SHP77 treated with DMSO at 0.1 percent for 48 hours (cell line): ENCODE data around the gene PRKCZ.
"Not testable (repeated sequence)": the region's sequence is repeated elsewhere in the genome, so short reads cannot be mapped to it uniquely, and the experiment has no call there.

Source experiments
- DNase-seq: peaks from one replicate; lab custom pipeline; 2025; lab: John Stamatoyannopoulos, UW

Gene PRKCZ

DNA sequence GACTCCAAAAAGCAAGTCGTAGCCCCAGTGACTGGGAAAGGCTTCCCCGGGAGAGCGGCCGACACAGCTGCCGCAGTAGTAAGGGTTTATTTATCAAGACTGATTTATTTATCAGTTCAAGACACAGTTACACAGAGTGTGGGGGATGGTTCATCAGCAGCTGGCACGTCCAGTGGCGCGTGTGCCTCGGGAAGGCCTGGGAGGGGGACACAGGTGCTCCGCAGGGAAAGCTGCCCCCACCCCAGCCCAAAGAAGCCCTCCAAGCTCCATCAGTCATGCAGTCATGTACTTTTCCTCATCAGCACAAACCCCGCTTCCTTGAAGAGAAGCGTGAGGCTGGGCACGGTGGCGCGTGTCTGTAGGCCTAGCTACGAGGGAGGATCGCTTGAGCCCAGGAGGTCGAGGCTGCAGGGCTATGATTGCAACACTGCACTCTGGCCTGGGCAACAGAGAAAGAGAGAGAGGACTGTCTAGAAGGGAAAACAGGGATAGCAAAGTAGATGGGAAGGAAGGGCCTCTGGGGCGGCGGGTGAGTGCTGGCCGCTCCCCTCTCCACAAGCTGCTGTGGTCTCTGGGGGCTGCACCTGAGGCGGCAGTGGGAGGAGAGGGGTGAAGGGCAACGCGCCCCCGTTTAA, 53.2 kb downstream of the PRKCZ start:
- DNase-seq = peak; percentile 17

DNA sequence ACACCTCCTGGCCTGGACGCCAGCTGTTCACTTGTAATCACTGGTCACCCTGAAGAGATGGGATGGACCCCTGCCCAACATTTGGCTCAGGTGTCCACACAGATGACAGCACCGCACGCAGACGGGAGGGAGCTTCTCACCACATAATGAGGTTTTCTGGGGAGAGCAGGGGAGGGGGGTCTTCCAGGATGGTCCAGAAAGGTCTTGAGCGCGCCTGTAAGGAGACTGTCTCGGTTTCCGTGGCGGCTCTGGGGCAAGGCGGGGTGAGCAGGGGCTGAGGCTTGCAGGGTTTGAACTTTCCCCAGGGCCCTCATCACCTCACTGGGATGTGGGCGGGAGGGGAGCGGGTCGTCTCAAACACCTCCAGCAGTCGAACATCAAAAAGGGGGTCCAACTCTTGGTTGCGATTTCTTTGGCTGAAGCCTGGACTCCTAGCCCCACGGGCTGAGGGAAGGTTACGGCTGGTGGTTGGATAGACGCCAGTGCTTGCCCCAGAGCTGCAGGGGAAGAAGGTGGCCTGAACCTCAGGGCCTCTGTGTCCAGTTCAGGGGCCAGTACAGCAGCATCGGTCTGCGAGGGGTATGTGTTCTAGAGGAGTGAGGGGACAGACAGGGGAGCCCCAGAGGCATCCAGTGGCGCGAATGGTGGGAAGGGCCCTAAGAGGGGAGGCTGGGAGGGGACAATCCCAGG, 53.8 kb downstream of the PRKCZ start:
- DNase-seq = no peak

DNA sequence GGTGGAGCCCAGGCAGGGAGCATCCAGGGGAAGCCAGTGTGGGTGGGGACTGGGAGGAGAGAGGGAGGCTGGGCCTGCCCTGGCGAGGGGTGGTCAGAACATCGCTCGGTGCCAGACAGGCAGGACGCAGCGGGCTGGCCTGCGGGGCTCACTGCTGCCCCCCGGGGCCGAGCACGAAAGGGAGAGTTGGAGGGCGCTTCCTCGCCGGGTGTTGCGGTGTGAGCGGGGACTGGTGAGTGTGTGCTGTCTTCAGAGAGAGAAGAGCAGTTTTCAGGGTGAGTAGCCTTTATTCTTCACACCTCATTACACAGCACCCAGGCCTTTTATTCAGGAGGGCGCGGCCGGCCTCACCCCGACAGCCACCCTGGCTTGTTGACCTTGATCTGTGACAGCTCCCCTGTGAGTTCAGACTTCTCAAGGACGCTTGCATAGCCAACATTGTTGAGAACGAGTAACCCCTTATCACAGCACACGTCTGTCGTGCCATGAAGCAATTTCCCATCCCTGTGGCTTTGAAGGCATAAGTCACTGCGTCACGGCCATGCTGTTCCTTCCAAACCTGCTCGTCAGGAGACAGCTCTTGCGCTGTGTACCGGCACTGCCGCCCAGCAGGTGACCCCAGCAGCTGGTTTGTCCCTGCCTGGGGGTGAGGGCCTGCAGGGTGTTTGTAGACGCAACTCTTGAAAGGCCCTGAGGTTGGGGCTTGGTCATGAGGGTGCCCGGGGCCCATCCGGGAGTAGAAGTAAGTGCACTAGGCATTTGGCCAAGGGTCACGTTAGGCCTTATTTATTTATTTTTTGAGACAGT, 54.6 kb downstream of the PRKCZ start:
- DNase-seq = peak; percentile 65

DNA sequence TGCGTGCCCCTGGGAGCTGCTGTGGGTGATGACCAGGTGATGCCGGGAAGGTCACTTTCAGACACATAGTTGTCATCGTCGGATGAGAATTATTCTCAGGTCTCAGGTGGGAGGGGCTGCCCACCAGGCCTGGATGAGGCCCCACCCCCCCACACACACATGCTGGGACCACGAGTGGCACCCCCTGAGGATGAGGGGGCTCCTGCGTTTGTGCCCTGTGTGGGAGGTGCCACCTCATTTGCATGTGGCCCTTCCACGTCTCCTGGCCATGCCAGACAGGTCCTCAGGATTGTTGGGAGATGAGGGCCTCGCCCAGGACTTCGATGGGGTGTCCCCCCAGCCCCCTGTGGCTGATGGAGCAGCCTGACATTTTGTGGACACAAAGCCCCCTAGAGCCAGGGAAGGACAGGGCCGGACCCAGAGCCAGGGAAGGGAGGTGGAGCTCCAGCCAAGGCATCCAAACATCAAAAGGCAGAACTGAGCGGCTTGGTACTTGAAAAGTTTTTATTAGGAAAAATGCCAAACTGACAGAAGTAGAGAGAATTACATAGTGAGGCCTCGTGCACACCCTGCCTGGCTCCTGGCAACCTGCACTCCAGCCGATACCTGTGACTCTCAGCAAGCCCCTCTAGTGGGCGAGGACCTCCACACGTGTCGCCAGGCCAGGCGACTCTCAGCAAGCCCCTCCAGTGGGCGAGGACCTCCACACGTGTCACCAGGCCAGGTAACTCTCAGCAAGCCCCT, 55.7 kb downstream of the PRKCZ start:
- DNase-seq = no peak

DNA sequence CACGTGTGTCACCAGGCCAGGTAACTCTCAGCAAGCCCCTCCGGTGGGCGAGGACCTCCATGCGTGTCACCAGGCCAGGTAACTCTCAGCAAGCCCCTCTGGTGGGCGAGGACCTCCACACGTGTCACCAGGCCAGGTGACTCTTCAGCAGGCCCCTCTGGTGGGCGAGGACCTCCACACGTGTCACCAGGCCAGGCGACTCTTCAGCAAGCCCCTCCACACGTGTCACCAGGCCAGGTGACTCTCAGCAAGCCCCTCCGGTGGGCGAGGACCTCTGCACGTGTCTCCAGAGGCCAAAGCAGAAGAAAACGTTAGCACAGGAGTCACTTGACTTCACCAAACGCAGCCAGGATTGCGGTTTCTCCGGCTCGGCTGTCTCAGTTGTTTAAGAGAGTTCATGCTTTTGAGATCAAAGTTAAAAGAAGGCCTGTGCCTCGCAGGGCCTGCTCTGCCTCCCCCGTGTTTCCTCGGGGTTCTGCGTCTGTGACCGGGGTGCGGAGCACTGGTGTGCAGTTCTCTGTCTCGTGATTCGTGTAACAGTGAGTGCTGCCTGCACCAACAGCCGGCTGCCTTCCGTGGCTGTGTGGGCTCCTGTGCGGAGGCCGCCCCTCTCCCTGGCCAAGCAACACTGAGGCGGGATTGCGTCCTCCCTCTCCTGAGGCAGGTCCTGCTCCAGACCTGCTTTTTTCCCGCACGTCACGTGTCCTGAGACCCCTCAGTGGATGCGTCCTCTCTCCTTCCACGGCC, 56.6 kb downstream of the PRKCZ start:
- no peak for DNase-seq

DNA sequence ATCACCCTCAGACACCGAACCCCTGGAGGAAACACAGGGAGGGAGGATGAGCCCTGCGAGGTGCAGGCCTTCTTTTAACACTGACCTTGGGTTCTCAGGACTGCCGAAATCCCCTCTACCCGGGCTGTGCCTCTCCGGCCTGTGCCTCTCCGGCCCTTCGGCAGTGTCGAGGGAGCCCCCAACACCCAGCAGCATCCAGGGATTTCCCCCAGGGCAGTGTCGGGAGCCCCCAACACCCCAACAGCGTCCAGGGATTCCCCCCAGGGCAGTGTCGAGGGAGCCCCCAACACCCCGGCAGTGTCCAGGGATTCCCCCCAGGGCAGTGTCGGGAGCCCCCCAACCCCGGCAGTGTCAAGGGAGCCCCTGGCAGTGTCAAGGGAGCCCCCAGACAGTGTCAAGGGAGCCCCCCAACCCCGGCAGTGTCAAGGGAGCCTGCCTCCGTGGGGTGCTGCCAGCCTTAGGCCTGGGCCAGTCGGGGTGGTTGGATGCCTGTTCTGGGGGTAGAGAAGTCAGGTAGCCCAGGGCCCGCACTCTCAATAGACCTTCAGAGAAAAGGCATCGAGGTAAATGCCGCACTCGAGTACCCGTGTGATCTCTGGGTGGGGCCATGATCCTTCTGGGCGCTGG, 57.5 kb downstream of the PRKCZ start:
- no peak for DNase-seq

DNA sequence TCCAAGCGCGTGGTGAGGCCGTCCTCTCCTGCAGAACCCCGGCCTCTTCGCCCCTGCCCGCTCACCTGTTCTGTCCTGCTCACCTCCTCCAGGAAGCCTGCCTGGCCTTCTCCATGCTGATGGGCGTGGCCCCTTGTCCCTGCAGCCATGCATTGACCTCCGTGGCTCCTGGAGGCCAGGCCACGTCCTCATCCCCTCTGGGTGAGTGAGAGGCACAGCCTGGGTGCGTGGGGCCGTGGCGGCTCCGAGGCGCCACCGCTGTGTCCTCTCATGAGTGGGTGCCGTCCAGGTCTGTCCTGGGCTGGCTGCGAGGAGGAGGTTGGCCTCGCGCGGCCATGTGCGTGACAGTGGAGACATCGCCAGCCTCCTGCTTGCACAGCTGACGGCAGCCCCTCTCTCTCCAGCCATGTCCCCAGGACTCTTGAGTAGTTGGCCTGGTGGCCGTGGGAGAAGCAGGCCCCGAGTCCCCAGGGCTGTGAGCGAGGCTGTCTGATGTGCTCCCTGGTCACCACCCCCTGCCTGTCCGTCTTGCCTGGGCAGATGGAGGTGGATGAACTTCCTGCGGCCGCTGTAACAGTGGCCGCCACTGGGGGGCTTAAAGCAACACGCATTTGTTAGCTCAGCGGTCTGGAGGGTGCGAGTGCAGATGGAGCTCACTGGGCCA, 58.1 kb downstream of the PRKCZ start:
- DNase-seq = no peak

DNA sequence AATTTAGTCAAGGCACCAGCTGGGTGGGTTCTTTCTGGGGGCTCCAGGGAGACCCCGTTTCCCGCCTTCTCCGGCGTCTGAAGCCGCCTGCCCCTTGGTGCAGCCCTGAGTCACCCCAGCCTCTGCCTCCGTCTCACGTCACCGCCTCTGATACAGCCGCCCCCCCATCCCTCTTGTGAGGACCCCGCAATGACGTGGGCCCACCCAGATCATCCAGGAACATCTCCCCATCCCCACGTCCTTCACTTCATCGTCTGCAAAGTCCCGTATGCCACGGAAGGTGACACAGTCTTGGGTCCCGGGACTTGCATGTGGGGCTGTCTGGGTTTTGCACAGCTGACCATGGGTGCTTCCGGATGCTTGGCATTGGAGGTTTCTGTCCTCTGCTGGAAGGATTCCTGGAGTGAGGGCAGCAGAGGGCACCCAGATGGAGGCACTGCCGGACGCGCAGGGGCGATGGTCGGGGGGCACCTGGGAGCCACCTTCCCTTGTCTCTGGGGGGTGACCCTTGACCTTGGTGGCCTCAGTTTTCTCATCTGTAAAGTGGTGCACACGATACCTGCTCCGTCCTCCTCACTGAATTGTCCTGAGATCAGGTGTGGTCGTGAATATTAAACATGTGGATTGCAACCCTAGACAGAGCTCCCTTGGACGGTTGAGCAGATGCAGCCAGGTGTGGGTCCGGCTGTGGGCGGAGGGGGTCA, 58.8 kb downstream of the PRKCZ start:
- no peak for DNase-seq

DNA sequence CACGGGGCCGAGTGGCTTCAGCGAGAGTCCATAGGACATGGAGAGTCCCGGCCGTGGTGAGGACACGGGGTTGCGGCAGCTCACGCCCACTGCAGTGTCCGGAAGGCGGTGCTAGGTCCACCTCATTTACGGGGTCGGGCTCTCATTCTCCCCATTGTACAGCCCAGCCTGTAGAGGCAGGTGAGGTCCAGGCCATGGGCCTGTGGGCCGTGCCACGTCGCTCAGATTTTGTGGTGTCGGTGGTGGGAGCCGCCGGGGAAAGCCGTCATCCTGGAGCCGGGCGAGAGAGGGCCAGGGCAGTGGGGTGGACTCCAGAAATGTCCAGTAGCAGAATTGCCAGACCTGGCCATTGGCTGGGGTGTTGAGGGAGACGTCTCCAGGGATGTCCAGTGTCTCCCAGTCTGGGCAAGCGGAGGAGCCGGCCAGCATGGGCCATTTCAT, 59.4 kb downstream of the PRKCZ start:
- no peak for DNase-seq

DNA sequence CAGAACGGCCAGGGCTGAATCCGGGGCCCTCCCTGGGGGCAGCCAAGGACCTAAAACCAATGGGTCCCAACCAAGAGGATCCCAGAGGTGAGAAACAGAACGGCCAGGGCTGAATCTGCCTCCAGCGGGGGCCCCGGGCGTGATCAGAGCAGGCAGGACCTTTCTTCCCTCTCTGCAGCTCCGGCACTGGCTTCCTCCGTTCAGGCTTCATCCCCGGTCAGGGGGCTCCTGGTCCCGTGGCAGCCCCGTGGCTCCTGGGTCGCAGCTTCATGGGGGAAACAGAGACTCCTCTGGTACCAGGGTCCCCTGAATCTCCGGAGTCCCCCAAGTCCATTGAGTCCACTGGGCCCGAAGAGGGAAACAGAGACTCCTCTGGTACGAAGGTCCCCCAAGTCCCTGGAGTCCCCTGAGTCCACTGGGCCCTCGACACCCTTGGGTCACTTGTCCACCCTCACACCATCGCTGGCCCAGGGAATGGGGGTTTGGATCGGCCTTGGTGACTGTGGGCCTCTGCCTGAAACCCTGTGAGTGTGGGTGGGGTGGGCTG, 60.1 kb downstream of the PRKCZ start:
- no peak for DNase-seq

DNA sequence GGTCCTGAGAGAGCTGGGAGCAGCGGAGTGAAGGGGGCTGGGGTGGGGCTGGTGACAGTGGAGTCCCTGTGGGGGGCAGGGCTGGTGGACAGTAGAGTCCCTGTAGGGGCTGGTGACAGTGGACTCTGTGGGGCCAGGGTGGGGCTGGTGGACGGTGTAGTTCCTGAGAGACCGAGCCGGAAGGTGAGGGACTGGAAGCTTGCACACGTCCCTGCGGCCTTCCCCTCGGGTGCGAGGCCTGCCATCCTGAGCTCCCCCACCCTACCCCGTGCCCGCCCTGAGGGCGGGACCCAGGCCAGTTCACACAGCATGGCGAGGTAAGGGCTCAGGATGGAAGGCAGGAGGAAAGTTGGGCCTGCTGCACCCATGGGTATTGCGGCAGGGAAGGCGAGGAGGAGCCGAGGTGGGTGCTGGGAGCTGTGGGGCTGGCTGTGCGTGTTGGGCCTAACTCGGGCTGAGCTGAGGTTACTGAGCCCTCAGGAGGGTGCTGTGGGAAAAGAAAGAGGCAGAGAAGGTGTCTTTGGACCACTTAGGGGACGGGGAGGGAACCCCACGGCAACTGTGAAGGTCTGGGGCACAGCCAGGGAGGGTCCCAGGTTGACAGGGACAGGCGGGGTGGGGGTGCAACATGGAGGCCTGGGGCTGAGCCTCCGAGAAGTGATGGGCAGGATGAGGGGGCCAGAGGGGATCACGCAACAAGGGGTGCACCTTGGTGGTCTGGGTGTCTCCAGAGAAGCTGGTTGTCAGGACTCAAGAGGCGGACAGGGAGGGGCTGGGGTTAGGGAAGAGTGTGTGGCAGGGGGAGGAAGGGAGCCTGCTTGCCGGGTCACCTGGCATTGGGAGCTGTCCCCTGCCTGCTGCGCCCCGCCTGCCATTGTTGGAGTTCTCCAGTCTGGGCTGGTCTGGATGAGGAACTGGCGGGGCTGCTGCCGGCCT, 60.8 kb downstream of the PRKCZ start:
- no peak for DNase-seq

DNA sequence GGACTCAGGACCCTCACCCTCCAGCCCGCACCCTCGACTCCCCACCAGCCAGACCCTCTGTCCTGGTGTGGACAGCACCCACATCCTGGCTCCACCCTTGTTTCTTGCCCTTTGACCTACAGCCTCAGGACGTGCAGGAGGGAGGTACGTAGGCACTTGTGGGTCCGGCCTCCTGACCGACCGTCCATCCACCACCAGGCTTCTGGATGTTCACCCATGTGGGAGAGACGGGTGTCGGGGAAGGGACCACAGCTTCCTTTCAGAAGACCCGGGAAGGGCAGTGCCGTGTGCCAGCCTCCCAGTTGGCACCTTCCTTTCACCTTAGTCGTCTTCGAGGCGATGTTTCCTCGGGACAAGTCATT, 61.4 kb downstream of the PRKCZ start:
- no peak for DNase-seq

DNA sequence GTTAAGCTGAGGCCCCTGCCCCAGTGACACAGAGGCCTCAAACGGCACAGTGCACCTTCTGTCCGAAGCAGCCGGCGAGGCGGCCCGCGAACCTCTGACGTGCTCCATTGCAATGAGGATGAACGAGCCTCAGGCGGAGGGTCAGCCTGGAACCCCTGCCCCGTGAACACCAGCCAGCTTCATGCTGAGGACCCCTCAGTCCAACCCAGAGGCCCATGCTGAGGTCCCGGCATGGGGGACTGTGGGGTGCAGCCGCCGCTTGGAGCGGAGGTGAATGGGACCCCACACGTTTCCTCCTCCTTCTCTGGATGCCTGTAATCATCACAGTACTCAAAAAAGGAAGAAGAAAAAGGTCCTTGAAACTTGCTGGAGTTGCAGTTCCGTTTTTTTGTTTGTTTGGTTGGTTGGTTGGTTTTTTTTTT, 62.1 kb downstream of the PRKCZ start:
- no peak for DNase-seq

DNA sequence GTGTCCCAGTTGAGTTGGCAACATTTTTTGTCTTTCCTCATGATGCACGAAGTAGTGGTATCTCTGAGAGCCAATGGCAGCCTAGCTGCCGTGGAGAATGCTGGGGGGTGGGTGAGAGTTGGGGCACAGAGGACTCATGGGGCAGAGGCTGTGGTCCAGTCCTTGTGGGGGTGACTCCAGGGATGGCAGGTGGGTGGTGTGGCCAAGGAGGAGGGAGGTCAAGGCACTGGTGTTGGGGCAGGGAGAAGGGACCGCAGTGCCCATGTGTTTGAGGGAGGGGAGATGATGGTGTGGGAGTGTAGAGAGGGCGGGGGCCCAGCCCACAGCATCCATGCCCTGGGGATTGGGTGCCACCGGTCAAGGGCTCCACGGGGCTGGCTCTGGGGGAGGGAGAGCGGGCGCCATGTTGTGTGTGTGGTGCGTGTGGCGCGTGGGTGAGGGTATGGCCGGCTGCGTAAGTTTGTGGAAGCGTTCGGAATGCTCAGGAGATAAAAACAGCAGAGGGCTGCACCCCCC, 63.5 kb downstream of the PRKCZ start:
- DNase-seq = no peak

DNA sequence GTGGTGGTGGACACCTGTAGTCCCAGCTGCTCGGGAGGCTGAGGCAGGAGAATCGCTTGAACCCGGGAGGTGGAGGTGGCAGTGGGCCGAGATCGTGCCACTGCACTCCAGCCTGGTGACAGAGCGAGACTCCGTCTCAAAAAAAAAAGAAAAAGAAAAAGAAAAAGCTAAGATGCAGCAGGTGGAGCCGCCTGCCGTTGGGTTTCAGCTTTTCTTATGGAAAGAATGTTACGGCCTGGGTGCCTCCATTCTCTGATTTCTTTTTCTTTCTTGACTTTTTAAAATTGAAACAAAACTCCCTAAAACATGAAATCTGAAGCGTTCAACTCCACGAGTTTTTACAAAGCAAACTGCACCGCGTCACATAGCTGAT, 64.4 kb downstream of the PRKCZ start:
- not testable (repeated sequence) for DNase-seq

DNA sequence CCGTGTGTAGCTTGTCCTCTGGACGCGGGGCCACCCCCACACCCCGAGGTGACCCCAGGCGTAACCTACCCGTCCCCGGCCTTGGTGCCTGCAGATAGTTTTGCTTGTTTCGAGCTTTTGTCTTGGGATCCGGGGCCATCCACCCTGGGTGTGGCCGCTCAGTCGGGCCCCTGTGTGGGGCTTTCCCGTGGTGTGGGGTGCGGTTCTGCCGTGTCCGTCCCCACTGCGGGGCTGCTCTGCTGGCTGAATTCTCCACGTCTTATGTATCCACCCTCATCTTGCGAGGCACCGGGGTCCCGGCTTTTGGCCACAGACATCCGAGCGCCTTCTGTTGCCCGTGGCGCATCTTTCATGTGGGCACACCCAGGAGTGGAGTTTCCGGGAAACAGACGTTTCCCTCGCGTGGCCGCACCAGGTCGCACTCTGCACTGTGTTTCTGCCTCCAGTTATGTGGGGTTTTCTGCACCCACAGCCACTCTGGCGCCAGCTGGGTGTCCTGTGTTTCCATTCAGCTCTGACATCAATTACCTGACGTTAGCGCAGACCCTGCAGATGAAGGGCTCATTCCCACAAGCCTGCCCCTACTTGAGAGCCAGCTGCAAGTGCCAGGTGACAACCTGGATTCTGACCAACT, 64.9 kb downstream of the PRKCZ start:
- no peak for DNase-seq

DNA sequence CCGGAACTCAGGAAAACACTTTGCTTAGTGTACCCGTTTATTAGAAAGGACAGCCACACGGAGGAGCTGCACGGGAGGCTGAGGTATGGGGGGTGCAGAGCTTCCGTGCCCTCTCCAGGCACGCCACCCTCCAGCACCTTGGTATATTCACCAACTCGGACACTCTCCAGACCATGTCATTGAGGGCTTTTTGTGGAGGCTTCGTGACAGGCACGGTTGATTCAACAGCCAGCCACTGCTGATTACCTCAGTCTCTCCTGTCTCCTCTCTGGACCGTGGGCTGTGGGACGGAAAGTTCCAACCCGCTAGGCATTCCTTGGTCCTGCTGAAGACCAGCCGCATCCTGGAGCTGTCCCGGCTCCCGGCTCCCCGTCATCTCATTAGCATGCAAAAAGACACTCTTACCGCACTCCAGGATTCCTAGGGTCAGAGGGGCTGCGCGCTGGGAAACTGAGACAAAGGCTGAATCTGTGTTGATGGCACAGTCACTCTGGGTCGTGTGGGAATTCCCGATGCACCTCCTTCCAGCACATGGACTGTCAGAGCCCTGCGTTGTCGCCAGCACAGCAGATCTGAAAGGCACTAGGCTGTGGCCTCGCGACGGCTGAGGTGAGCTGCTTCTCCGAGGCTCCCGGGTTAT, 65.6 kb downstream of the PRKCZ start:
- no peak for DNase-seq
